Adipocyte (in vitro differentiated cells): Measurements from ENCODE around the gene SNRNP35.

ENCODE experiments used
- DNase-seq: peaks from one replicate; pipeline ENCODE4 v3.0.0-alpha.2; 2015; ENCODE audit warnings: low read depth
- H3K27me3 ChIP-seq: replicated peaks from 2 replicates; pipeline ENCODE4 v1.7.0; 2013; ENCODE audit warnings: mild to moderate bottlenecking, low read length, moderate library complexity; ENCODE audit not compliant: control insufficient read depth, insufficient read depth
- H3K36me3 ChIP-seq: 2 replicates; pipeline ENCODE4 v1.7.0; 2013; ENCODE audit warnings: low read length, mild to moderate bottlenecking, moderate library complexity; ENCODE audit not compliant: control insufficient read depth, insufficient read depth, severe bottlenecking
- H3K4me1 ChIP-seq: 2 replicates; pipeline ENCODE4 v1.7.0; 2013; ENCODE audit warnings: mild to moderate bottlenecking, low read length, moderate library complexity; ENCODE audit not compliant: control insufficient read depth, insufficient read depth
- H3K4me3 ChIP-seq: 2 replicates; pipeline ENCODE4 v1.7.0; 2013; ENCODE audit warnings: mild to moderate bottlenecking, low read length, moderate library complexity
- H3K9ac ChIP-seq: 2 replicates; pipeline ENCODE4 v1.7.0; 2013; ENCODE audit warnings: mild to moderate bottlenecking, low read length, moderate library complexity
- H3K9me3 ChIP-seq: 2 replicates; pipeline ENCODE4 v1.7.0; 2013; ENCODE audit warnings: mild to moderate bottlenecking, low read length, moderate library complexity; ENCODE audit not compliant: control insufficient read depth

The SNRNP35 gene

GRCh38 chr12:123435636-123436016, 22.3 kb upstream of the SNRNP35 start:
- DNase-seq, result no peak
- Histone ChIP-seq H3K4me1 (peaks cover 16% of the 10 kb centered on the region), H3K9ac (peak overlapping the region; percentile 94), H3K36me3 (peaks cover 2% of the 10 kb centered on the region), H3K4me3 (peak overlapping the region; percentile 98), H3K9me3 (no peaks in the 10 kb centered on the region), H3K27me3 (no peaks in the 10 kb centered on the region)

GRCh38 chr12:123436017-123436964, 21.6 kb upstream of the SNRNP35 start, which contains the start of gene RILPL2:
Gene RILPL2 (minus strand): TSS chr12:123436684. CDS start chr12:123436420, 264 bp downstream.
- peak; percentile 93 for DNase-seq
- H3K27me3 ChIP-seq, result no peaks in the 10 kb centered on the region

GRCh38 chr12:123441523-123442164, 16.3 kb upstream of the SNRNP35 start:
- Histone ChIP-seq H3K27me3 (no peaks in the 10 kb centered on the region), H3K4me3 (no peak overlapping the region), H3K9ac (no peak overlapping the region), H3K9me3 (no peaks in the 10 kb centered on the region), H3K4me1 (peaks cover 26% of the 10 kb centered on the region), H3K36me3 (no peaks in the 10 kb centered on the region)
- DNase-seq, result no peak

More at GRCh38 chr12:123436017-123436964, 21.6 kb upstream of the SNRNP35 start, which contains the start of gene RILPL2:
- Histone ChIP-seq H3K4me1 (peaks cover 16% of the 10 kb centered on the region), H3K9ac (peak within 1 kb of the TSS; percentile 94), H3K36me3 (no peaks in the 10 kb centered on the region), H3K9me3 (no peaks in the 10 kb centered on the region), H3K4me3 (peak within 1 kb of the TSS; percentile 98)

- Histone ChIP-seq H3K4me3 (no peak overlapping the region), H3K9me3 (no peaks in the 10 kb centered on the region), H3K9ac (no peak overlapping the region), H3K36me3 (no peaks in the 10 kb centered on the region), H3K4me1 (peaks cover 27% of the 10 kb centered on the region), H3K27me3 (no peaks in the 10 kb centered on the region)
- no peak for DNase-seq
Observed at GRCh38 chr12:123442774-123443173, 15.2 kb upstream of the SNRNP35 start.

GRCh38 chr12:123444092-123445026, 13.6 kb upstream of the SNRNP35 start:
- H3K4me3 ChIP-seq, result no peak overlapping the region

GRCh38 chr12:123445388-123446332, 12.3 kb upstream of the SNRNP35 start:
- Histone ChIP-seq H3K4me3 (peak overlapping the region; percentile 15), H3K27me3 (no peaks in the 10 kb centered on the region)
- peak; percentile 95 for DNase-seq

More at GRCh38 chr12:123444092-123445026, 13.6 kb upstream of the SNRNP35 start:
- Histone ChIP-seq H3K9ac (no peak overlapping the region), H3K27me3 (no peaks in the 10 kb centered on the region), H3K36me3 (no peaks in the 10 kb centered on the region), H3K9me3 (no peaks in the 10 kb centered on the region), H3K4me1 (peaks cover 30% of the 10 kb centered on the region)
- peak; percentile 91 for DNase-seq

GRCh38 chr12:123446333-123446713, 11.6 kb upstream of the SNRNP35 start:
- H3K9ac ChIP-seq, result peak overlapping the region; percentile 70
- H3K27me3 ChIP-seq, result no peaks in the 10 kb centered on the region
- no peaks in the 10 kb centered on the region for H3K36me3 ChIP-seq
- no peak for DNase-seq
- H3K4me3 ChIP-seq, result peak overlapping the region; percentile 15
- H3K4me1 ChIP-seq, result peaks cover 32% of the 10 kb centered on the region
- H3K9me3 ChIP-seq, result no peaks in the 10 kb centered on the region

More at GRCh38 chr12:123445388-123446332, 12.3 kb upstream of the SNRNP35 start:
- Histone ChIP-seq H3K36me3 (no peaks in the 10 kb centered on the region), H3K4me1 (peaks cover 32% of the 10 kb centered on the region), H3K9ac (peak overlapping the region; percentile 70), H3K9me3 (no peaks in the 10 kb centered on the region)

- DNase-seq, result no peak
- Histone ChIP-seq H3K36me3 (no peaks in the 10 kb centered on the region), H3K4me3 (no peak overlapping the region), H3K9ac (no peak overlapping the region), H3K4me1 (peaks cover 29% of the 10 kb centered on the region), H3K27me3 (no peaks in the 10 kb centered on the region), H3K9me3 (no peaks in the 10 kb centered on the region)
Observed at GRCh38 chr12:123449249-123449733, 8.6 kb upstream of the SNRNP35 start.

- Histone ChIP-seq H3K9me3 (no peaks in the 10 kb centered on the region), H3K27me3 (no peaks in the 10 kb centered on the region), H3K9ac (no peak overlapping the region), H3K4me3 (no peak overlapping the region), H3K4me1 (peaks cover 23% of the 10 kb centered on the region), H3K36me3 (no peaks in the 10 kb centered on the region)
- no peak for DNase-seq
Observed at GRCh38 chr12:123449856-123450255, 8.1 kb upstream of the SNRNP35 start.

- no peak overlapping the region for H3K4me3 ChIP-seq
- H3K9me3 ChIP-seq, result no peaks in the 10 kb centered on the region
Observed at GRCh38 chr12:123450636-123451035, 7.3 kb upstream of the SNRNP35 start.

More at GRCh38 chr12:123450636-123451035, 7.3 kb upstream of the SNRNP35 start:
- Histone ChIP-seq H3K9ac (no peak overlapping the region), H3K36me3 (no peaks in the 10 kb centered on the region), H3K4me1 (peaks cover 16% of the 10 kb centered on the region), H3K27me3 (no peaks in the 10 kb centered on the region)
- DNase-seq, result no peak
